ENCODE data around the gene ATG13. TPM values are rescaled to one million over a fixed set of nuclear protein-coding genes. Genes with fewer than 3 reads are reported as not detected.

ATG13 gene
- total and polyA plus RNA-seq, 2 of the 4 experiments (the other 2 are of a cell fraction), result 43.0 to 49.7 TPM

DNA sequence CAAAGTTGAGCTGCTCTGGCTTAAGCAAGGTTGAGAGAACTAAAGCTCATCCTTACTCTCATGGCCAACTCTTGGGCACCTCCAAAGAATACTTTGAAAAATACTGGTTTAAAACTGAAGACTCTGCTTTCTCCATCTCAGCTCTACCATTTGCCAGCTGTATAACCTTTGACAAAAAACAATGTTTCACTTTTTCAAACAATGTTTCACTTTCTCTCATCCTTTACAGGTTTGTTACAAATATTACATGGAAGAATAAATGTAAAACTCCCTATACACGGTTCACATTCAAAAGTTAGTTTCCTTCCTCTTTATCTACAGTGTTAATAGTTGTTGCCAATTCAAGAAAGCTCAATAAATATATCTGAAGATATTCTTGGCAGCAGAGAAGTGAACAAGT, 42.7 kb upstream of the ATG13 start:
- no peak overlapping the region for H3K4ac ChIP-seq (ENCODE audit: low read depth, low read length)
- no peak overlapping the region for H2BK5ac ChIP-seq (ENCODE audit: low read depth, low read length, poor library complexity, severe bottlenecking)
- no peak overlapping the region for H4K5ac ChIP-seq (ENCODE audit: low read depth, low read length)
- no peak overlapping the region for H3K14ac ChIP-seq (replicated peaks; ENCODE audit: low read depth, low read length)
- H3K4me2 ChIP-seq (ENCODE audit: low read depth, low read length), result no peak overlapping the region
- H3K23ac ChIP-seq (ENCODE audit: low read depth, low read length), result no peak overlapping the region
- in situ Hi-C loops (cut with MboI; ENCODE audit: low sequenced_read_pairs) (no loop called here), dilution Hi-C loops (cut with HindIII; ENCODE audit: low sequenced_read_pairs, unreplicated experiment) (no loop called here), intact Hi-C loops (cut with micrococcal nuclease) (no loop called here)
- 0 out of 2 replicates have a peak, but pooled peaks cover 2% of the 10 kb centered on the region for H3K36me3 ChIP-seq (ENCODE audit: control insufficient read depth, insufficient read depth, low read length)
- peaks cover 33% of the 10 kb centered on the region for H4K20me1 ChIP-seq (ENCODE audit: insufficient read depth, low read length)
- H2BK15ac ChIP-seq (ENCODE audit: low read depth, low read length), result no peak overlapping the region
- no peaks in the 10 kb centered on the region for H3K9me1 ChIP-seq (ENCODE audit: insufficient read depth, low read length)
- no peak for ATAC-seq (ENCODE audit: low read depth)
- TF ChIP-seq, protein P1, sequence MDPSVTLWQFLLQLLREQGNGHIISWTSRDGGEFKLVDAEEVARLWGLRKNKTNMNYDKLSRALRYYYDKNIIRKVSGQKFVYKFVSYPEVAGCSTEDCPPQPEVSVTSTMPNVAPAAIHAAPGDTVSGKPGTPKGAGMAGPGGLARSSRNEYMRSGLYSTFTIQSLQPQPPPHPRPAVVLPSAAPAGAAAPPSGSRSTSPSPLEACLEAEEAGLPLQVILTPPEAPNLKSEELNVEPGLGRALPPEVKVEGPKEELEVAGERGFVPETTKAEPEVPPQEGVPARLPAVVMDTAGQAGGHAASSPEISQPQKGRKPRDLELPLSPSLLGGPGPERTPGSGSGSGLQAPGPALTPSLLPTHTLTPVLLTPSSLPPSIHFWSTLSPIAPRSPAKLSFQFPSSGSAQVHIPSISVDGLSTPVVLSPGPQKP (IDR thresholded peaks at IDR 0.05; ENCODE audit: borderline replicate concordance, low read depth, low read length), result no peak
- TF ChIP-seq, protein P2, sequence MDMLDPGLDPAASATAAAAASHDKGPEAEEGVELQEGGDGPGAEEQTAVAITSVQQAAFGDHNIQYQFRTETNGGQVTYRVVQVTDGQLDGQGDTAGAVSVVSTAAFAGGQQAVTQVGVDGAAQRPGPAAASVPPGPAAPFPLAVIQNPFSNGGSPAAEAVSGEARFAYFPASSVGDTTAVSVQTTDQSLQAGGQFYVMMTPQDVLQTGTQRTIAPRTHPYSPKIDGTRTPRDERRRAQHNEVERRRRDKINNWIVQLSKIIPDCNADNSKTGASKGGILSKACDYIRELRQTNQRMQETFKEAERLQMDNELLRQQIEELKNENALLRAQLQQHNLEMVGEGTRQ (IDR thresholded peaks at IDR 0.05; ENCODE audit: low read depth, low read length), result no peak
- TF ChIP-seq FOS (IDR thresholded peaks at IDR 0.05; ENCODE audit: low read depth, low read length) (no peak), CHD1 (IDR thresholded peaks at IDR 0.05; ENCODE audit: low read depth, low read length) (no peak), MXI1 (IDR thresholded peaks at IDR 0.05; ENCODE audit: borderline replicate concordance, low read depth, low read length) (no peak), RAD21 (IDR thresholded peaks at IDR 0.05; ENCODE audit: low read length) (no peak), CEBPB (IDR thresholded peaks at IDR 0.05; ENCODE audit: low read depth, low read length) (no peak), NFE2L2 (IDR thresholded peaks at IDR 0.05; ENCODE audit: low read depth, low read length) (no peak), MAFK (IDR thresholded peaks at IDR 0.05; ENCODE audit: low read depth, low read length) (no peak), RFX5 (IDR thresholded peaks at IDR 0.05; ENCODE audit: low read depth, low read length) (no peak), SMC3 (IDR thresholded peaks at IDR 0.05; ENCODE audit: low read depth, low read length) (no peak), MAZ (IDR thresholded peaks at IDR 0.05; ENCODE audit: borderline replicate concordance, low read depth, low read length) (no peak), POLR2A (IDR thresholded peaks at IDR 0.05; ENCODE audit: low read depth, low read length) (no peak), RCOR1 (IDR thresholded peaks at IDR 0.05; ENCODE audit: insufficient replicate concordance, low read length) (no peak), BHLHE40 (IDR thresholded peaks at IDR 0.05; ENCODE audit: low read depth, low read length) (no peak)
- TF ChIP-seq, protein P3, sequence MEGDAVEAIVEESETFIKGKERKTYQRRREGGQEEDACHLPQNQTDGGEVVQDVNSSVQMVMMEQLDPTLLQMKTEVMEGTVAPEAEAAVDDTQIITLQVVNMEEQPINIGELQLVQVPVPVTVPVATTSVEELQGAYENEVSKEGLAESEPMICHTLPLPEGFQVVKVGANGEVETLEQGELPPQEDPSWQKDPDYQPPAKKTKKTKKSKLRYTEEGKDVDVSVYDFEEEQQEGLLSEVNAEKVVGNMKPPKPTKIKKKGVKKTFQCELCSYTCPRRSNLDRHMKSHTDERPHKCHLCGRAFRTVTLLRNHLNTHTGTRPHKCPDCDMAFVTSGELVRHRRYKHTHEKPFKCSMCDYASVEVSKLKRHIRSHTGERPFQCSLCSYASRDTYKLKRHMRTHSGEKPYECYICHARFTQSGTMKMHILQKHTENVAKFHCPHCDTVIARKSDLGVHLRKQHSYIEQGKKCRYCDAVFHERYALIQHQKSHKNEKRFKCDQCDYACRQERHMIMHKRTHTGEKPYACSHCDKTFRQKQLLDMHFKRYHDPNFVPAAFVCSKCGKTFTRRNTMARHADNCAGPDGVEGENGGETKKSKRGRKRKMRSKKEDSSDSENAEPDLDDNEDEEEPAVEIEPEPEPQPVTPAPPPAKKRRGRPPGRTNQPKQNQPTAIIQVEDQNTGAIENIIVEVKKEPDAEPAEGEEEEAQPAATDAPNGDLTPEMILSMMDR (conservative IDR thresholded peaks at IDR 0.05; ENCODE audit: low read depth, low read length), result no peak
- no CpG with 5 or more reads among the region's 1 CpG for WGBS, 2 experiments (ENCODE audit: extremely low coverage in 2 of 2, insufficient read length in 1 of 2)
- POLR2A ChIA-PET (ENCODE audit: unreplicated experiment), result no interaction called here
- H3K18ac ChIP-seq (ENCODE audit: low read depth, low read length), result no peak overlapping the region
- H4K8ac ChIP-seq (ENCODE audit: low read depth in 2 of 2, low read length in 2 of 2), result no peak overlapping the region
- H3K9me3 ChIP-seq (ENCODE audit: control insufficient read depth, insufficient read depth, low read length), result no peaks in the 10 kb centered on the region
- no peak overlapping the region for H2BK120ac ChIP-seq (ENCODE audit: low read depth, low read length)
- H2AK9ac ChIP-seq (replicated peaks; ENCODE audit: low read depth, low read length, poor library complexity), result no peak overlapping the region
- H2BK20ac ChIP-seq (ENCODE audit: low read depth, low read length), result no peak overlapping the region
- no peak overlapping the region for H3K56ac ChIP-seq (ENCODE audit: extremely low read depth, insufficient read depth, low read length)
- no peak overlapping the region for H2AFZ ChIP-seq (replicated peaks; ENCODE audit: low read length, poor library complexity)
- H3K4me1 ChIP-seq (ENCODE audit: control insufficient read depth, insufficient read depth, low read length), result 0 out of 2 replicates have a peak, but pooled peaks cover 2% of the 10 kb centered on the region
- CTCF ChIA-PET, result no interaction called here
- H3K27me3 ChIP-seq (ENCODE audit: control insufficient read depth, insufficient read depth, low read length), result no peaks in the 10 kb centered on the region
- peaks cover 10 to 58% of the 10 kb centered on the region in 2 experiments for H3K79me1 ChIP-seq (ENCODE audit: low read depth in 1 of 2, low read length in 2 of 2)
- no peak overlapping the region for H3K9ac ChIP-seq (ENCODE audit: low read depth, low read length)
- H2AK5ac ChIP-seq (ENCODE audit: low read depth, low read length), result no peak overlapping the region
- DNase-seq, result no peak
- H3K4me3 ChIP-seq (ENCODE audit: insufficient read depth, low read depth, low read length), result no peak overlapping the region
- no peak overlapping the region for H3K27ac ChIP-seq (ENCODE audit: insufficient read depth, low read length)
- BruUV-seq (replicated peaks), result no TSS peak
- no peak overlapping the region for H4K91ac ChIP-seq (ENCODE audit: insufficient read depth, low read depth, low read length)

Data from IMR-90 (cell line).